PC-3 (cell line): ENCODE data around the gene ZNF407. TPM values are rescaled to one million over a fixed set of nuclear protein-coding genes. Genes with fewer than 3 reads are reported as not detected.

Source experiments
- ATAC-seq: fragments of 200-7000 bp; cut with Tn5 transposase; 2 replicates; pipeline ENCODE4 v1.9.1; 2020; ENCODE audit warnings: mild to moderate bottlenecking, moderate library complexity
- BruUV-seq: library from RNA; stranded (reverse); fragments of 400-500 nt; replicated peaks from 2 replicates; lab custom pipeline; 2021; lab: Mats Ljungman, UMichigan
- CTCF ChIA-PET: fragments of 300-600 bp; sonication (Branson Sonifier 250); formaldehyde crosslinking; loops from one replicate; lab custom pipeline; 2022; ENCODE audit warnings: antibody characterized with exemption; lab: Charles Lee
- POLR2A ChIA-PET: fragments of 300-600 bp; sonication (Branson Sonifier 250); formaldehyde crosslinking; loops from one replicate; lab custom pipeline; 2022; ENCODE audit warnings: antibody characterized with exemption; ENCODE audit not compliant: unreplicated experiment; lab: Charles Lee
- DNase-seq: peaks from one replicate; pipeline ENCODE4 v3.0.0-alpha.2; 2015
- H2AFZ ChIP-seq: fragments of 300-600 bp; sonication (generic); 2 replicates; pipeline ENCODE4 v1.6.0; 2016; ENCODE audit warnings: antibody characterized with exemption, low read length
- H3F3A ChIP-seq: fragments of 300-600 bp; sonication (generic); one replicate; pipeline ENCODE4 v1.6.0; 2017; ENCODE audit warnings: antibody characterized with exemption, low read length, control low read depth, mild to moderate bottlenecking; ENCODE audit not compliant: unreplicated experiment
- H3K27ac ChIP-seq: fragments of 300-600 bp; sonication (generic); 2 replicates; pipeline ENCODE4 v1.5.1; 2016; ENCODE audit warnings: mild to moderate bottlenecking, low read length
- H3K27me3 ChIP-seq: fragments of 300-600 bp; sonication (generic); 2 replicates; pipeline ENCODE4 v1.6.1; 2016; ENCODE audit warnings: low read length, mixed read lengths
- H3K36me3 ChIP-seq: fragments of 300-600 bp; sonication (generic); 2 replicates; pipeline ENCODE4 v1.6.1; 2016; ENCODE audit warnings: low read depth, mixed run types, low read length, mixed read lengths
- H3K4me1 ChIP-seq: fragments of 300-600 bp; sonication (generic); 2 replicates; pipeline ENCODE4 v1.5.1; 2016; ENCODE audit warnings: low read length; ENCODE audit not compliant: insufficient read depth
- H3K4me2 ChIP-seq: fragments of 300-600 bp; sonication (generic); 2 replicates; pipeline ENCODE4 v1.6.0; 2016; ENCODE audit warnings: low read length
- H3K4me3 ChIP-seq: fragments of 300-600 bp; sonication (generic); 2 replicates; pipeline ENCODE4 v1.5.1; 2016; ENCODE audit warnings: mild to moderate bottlenecking, low read length, mixed read lengths
- H3K79me2 ChIP-seq: fragments of 300-600 bp; sonication (generic); 2 replicates; pipeline ENCODE4 v1.6.1; 2017; ENCODE audit warnings: low read length, mixed read lengths
- H3K9ac ChIP-seq: fragments of 300-600 bp; sonication (generic); 2 replicates; pipeline ENCODE4 v1.6.0; 2016; ENCODE audit warnings: mild to moderate bottlenecking, low read length
- H3K9me2 ChIP-seq: fragments of 300-600 bp; sonication (generic); replicated peaks from 2 replicates; pipeline ENCODE4 v1.6.1; 2016; ENCODE audit warnings: mixed run types, low read length, mixed read lengths
- H3K9me3 ChIP-seq: fragments of 300-600 bp; sonication (generic); 2 replicates; pipeline ENCODE4 v1.6.1; 2016; ENCODE audit warnings: low read length, mixed read lengths
- H4K20me1 ChIP-seq: fragments of 300-600 bp; sonication (generic); 2 replicates; pipeline ENCODE4 v1.6.1; 2016; ENCODE audit warnings: low read length, mixed read lengths
- CTCF ChIP-seq: fragments of 300-600 bp; sonication (generic); conservative IDR thresholded peaks from 2 replicates; pipeline ENCODE4 v1.5.1; 2017; ENCODE audit warnings: antibody characterized with exemption, low read depth, mild to moderate bottlenecking, low read length
- EZH2 ChIP-seq: fragments of 300-600 bp; sonication (generic); IDR thresholded peaks from one replicate; pipeline ENCODE4 v1.6.1; 2017; ENCODE audit warnings: antibody characterized with exemption, mild to moderate bottlenecking, low read length; ENCODE audit not compliant: unreplicated experiment
- EZH2phosphoT487 ChIP-seq: fragments of 300-600 bp; sonication (generic); IDR thresholded peaks from 2 replicates; pipeline ENCODE4 v1.6.1; 2018; ENCODE audit warnings: mild to moderate bottlenecking, antibody characterized with exemption, low read length, borderline replicate concordance
- intact Hi-C: fragments of 100-400 bp; cut with micrococcal nuclease; formaldehyde crosslinking; loops from 2 replicates; pipeline ENCODE4 v1.9.0; 2023
- total RNA-seq: library from RNA; depleted of rRNA; stranded (reverse); fragments of >200 nt; gene quantifications from 2 replicates; pipeline ENCODE4 v1.2.3, GENCODE V29; 2014

ZNF407 gene
- total RNA-seq, 1 experiment from 2014 or later: 9.3 TPM

- TF ChIP-seq EZH2 (no peak), EZH2phosphoT487 (no peak), CTCF (no peak)
- H3K9ac ChIP-seq: peak overlapping the region; percentile 44
- peak; percentile 76 for DNase-seq
- H3K79me2 ChIP-seq: no peaks in the 10 kb centered on the region
- H3K4me1 ChIP-seq: peaks cover 30% of the 10 kb centered on the region
- peaks cover 8% of the 10 kb centered on the region for H3F3A ChIP-seq
- H3K4me2 ChIP-seq: peak overlapping the region; percentile 65
- no peaks in the 10 kb centered on the region for H3K36me3 ChIP-seq
- H3K9me3 ChIP-seq: no peaks in the 10 kb centered on the region
- H2AFZ ChIP-seq: peak overlapping the region; percentile 44; the same call in 1 of the 2 replicates
- peak overlapping the region; percentile 36; the same call in 1 of the 2 replicates for H3K4me3 ChIP-seq
- intact Hi-C loops: loop anchor here (1.0 to 5.0 kb wide), 6 partner anchors 53 to 579 kb away; no protein-coding TSS in a partner anchor
- no peaks in the 10 kb centered on the region for H3K27me3 ChIP-seq
- peak; percentile 75 for ATAC-seq
- H3K27ac ChIP-seq: peak overlapping the region; percentile 79
- no peaks in the 10 kb centered on the region for H3K9me2 ChIP-seq
- CTCF ChIA-PET: interaction anchor here (0.6 to 2.8 kb wide), 5 partner anchors 8 to 312 kb away, joined by 3 to 21 read pairs (median 3); partner anchors contain the start of gene TSHZ1
- no TSS peak for BruUV-seq
- POLR2A ChIA-PET: interaction anchor here (0.6 to 1.0 kb wide), 4 partner anchors 8 to 261 kb away, joined by 3 to 4 read pairs (median 3); no protein-coding TSS in a partner anchor
- no peaks in the 10 kb centered on the region for H4K20me1 ChIP-seq
Measured at GRCh38 chr18:74897971-74898657, 300.4 kb downstream of the ZNF407 start.

- peak; percentile 72 for DNase-seq
- intact Hi-C loops: loop anchor here (1.0 to 5.0 kb wide), 5 partner anchors 52 to 578 kb away; no protein-coding TSS in a partner anchor
- H3K4me1 ChIP-seq: peaks cover 30% of the 10 kb centered on the region
- H3K27me3 ChIP-seq: no peaks in the 10 kb centered on the region
- TF ChIP-seq CTCF: no peak
- TF ChIP-seq EZH2: no peak
- TF ChIP-seq EZH2phosphoT487: no peak
- ChIA-PET POLR2A (no interaction called here), CTCF (no interaction called here)
- H2AFZ ChIP-seq: no peak overlapping the region
- peak overlapping the region; percentile 44 for H3K9ac ChIP-seq
- no peaks in the 10 kb centered on the region for H3K79me2 ChIP-seq
- peak overlapping the region; percentile 79 for H3K27ac ChIP-seq
- no peaks in the 10 kb centered on the region for H3K9me2 ChIP-seq
- H3K9me3 ChIP-seq: no peaks in the 10 kb centered on the region
- peak overlapping the region; percentile 65 for H3K4me2 ChIP-seq
- ATAC-seq: peak; percentile 48
- no peak overlapping the region for H3K4me3 ChIP-seq
- no peaks in the 10 kb centered on the region for H3K36me3 ChIP-seq
- BruUV-seq: no TSS peak
- no peaks in the 10 kb centered on the region for H4K20me1 ChIP-seq
- H3F3A ChIP-seq: peaks cover 8% of the 10 kb centered on the region
Measured at GRCh38 chr18:74898965-74899364, 301.3 kb downstream of the ZNF407 start.

- Histone ChIP-seq H3K9me3 (no peaks in the 10 kb centered on the region), H3K4me1 (peaks cover 30% of the 10 kb centered on the region), H3K36me3 (no peaks in the 10 kb centered on the region), H2AFZ (no peak overlapping the region), H4K20me1 (no peaks in the 10 kb centered on the region), H3K9me2 (no peaks in the 10 kb centered on the region), H3F3A (peaks cover 8% of the 10 kb centered on the region), H3K27me3 (no peaks in the 10 kb centered on the region), H3K9ac (no peak overlapping the region), H3K79me2 (no peaks in the 10 kb centered on the region), H3K4me3 (no peak overlapping the region), H3K27ac (peak overlapping the region; percentile 79; the same call in 1 of the 2 replicates), H3K4me2 (peak overlapping the region; percentile 0; the same call in 1 of the 2 replicates)
- no TSS peak for BruUV-seq
- ATAC-seq (no peak), DNase-seq (no peak)
- ChIA-PET CTCF (no interaction called here), POLR2A (no interaction called here)
- intact Hi-C loops: loop anchor here (5.0 kb wide), 4 partner anchors 92 to 578 kb away; no protein-coding TSS in a partner anchor
- no peak for TF ChIP-seq CTCF
- no peak for TF ChIP-seq EZH2phosphoT487
- no peak for TF ChIP-seq EZH2
Measured at GRCh38 chr18:74899554-74899953, 301.9 kb downstream of the ZNF407 start.
